Keratinocyte (primary cell): ENCODE measurements around the gene DRAP1. TPM values are rescaled to one million over a fixed set of nuclear protein-coding genes. Genes with fewer than 3 reads are reported as not detected.

Source experiments
- DNase-seq: peaks from one replicate; pipeline ENCODE4 v3.0.0-alpha.2; 2011; ENCODE audit warnings: low read depth, missing footprints, low spot score
- FAIRE-seq: peaks from 2 replicates; lab custom pipeline; 2011; peaks lifted over from hg19 to GRCh38; lab: Jason Lieb, UNC
- H2AFZ ChIP-seq: 2 replicates; pipeline ENCODE4 v1.6.0; 2012; ENCODE audit warnings: low read length, control low read depth, inconsistent platforms; ENCODE audit not compliant: control insufficient read depth
- H3K27ac ChIP-seq: 2 replicates; pipeline ENCODE4 v1.5.1; 2011; ENCODE audit warnings: low read length; ENCODE audit not compliant: control insufficient read depth, insufficient read depth
- H3K27me3 ChIP-seq: 3 replicates; pipeline ENCODE4 v1.6.0; 2011; ENCODE audit warnings: low read length; ENCODE audit not compliant: control insufficient read depth, insufficient read depth; ENCODE audit errors: extremely low read depth
- H3K36me3 ChIP-seq, 2 experiments: 2 replicates in 1 of 2; 3 replicates in 1 of 2; pipeline ENCODE4 v1.5.1; 2011; ENCODE audit warnings: low read length in 2 of 2, mild to moderate bottlenecking in 1 of 2; ENCODE audit not compliant: control insufficient read depth in 2 of 2, insufficient read depth in 2 of 2; ENCODE audit errors: extremely low read depth in 1 of 2
- H3K4me1 ChIP-seq: 3 replicates; pipeline ENCODE4 v1.5.1; 2011; ENCODE audit warnings: low read length; ENCODE audit not compliant: control insufficient read depth, insufficient read depth; ENCODE audit errors: extremely low read depth
- H3K4me2 ChIP-seq: 3 replicates; pipeline ENCODE4 v1.6.0; 2011; ENCODE audit warnings: low read depth, low read length; ENCODE audit not compliant: control insufficient read depth, insufficient read depth; ENCODE audit errors: extremely low read depth
- H3K4me3 ChIP-seq, 3 experiments: fragments of 200-600 bp in 1 of 3; sonication (generic) in 1 of 3; 2 replicates in 2 of 3; 3 replicates in 1 of 3; pipeline ENCODE4 v1.5.1; 2011 to 2016; ENCODE audit warnings: low read length in 3 of 3, mild to moderate bottlenecking in 3 of 3, control low read depth in 2 of 3, inconsistent platforms in 1 of 3, low read depth in 1 of 3, mixed read lengths in 1 of 3, mixed run types in 1 of 3, moderate library complexity in 1 of 3; ENCODE audit not compliant: control insufficient read depth in 2 of 3, insufficient read depth in 2 of 3; ENCODE audit errors: extremely low read depth in 1 of 3
- H3K79me2 ChIP-seq: 2 replicates; pipeline ENCODE4 v1.6.0; 2012; ENCODE audit warnings: low read length; ENCODE audit not compliant: control insufficient read depth, insufficient read depth
- H3K9ac ChIP-seq: 3 replicates; pipeline ENCODE4 v1.6.0; 2011; ENCODE audit warnings: low read length; ENCODE audit not compliant: control insufficient read depth, insufficient read depth; ENCODE audit errors: extremely low read depth
- H3K9me1 ChIP-seq: 3 replicates; pipeline ENCODE4 v1.6.0; 2011; ENCODE audit warnings: low read length; ENCODE audit not compliant: control insufficient read depth, insufficient read depth; ENCODE audit errors: extremely low read depth
- H3K9me3 ChIP-seq: 2 replicates; pipeline ENCODE4 v1.5.1; 2012; ENCODE audit warnings: low read depth, low read length; ENCODE audit not compliant: control insufficient read depth
- H4K20me1 ChIP-seq: 3 replicates; pipeline ENCODE4 v1.6.0; 2011; ENCODE audit warnings: low read length; ENCODE audit not compliant: control insufficient read depth, insufficient read depth; ENCODE audit errors: extremely low read depth
- EZH2 ChIP-seq: IDR thresholded peaks from one replicate; pipeline ENCODE4 v1.6.1; 2012; ENCODE audit warnings: inconsistent platforms, mild to moderate bottlenecking, low read length, moderate library complexity
- dilution Hi-C: fragments of 300-500 bp; cut with MboI; formaldehyde crosslinking; loops from one replicate; pipeline ENCODE4 v1.7.0; 2020; ENCODE audit warnings: low sequenced_read_pairs; ENCODE audit not compliant: extremely low pct_ligation_motif_present
- polyA plus RNA-seq, 5 experiments: library from polyadenylated mRNA; depleted of rRNA in 3 of 5; stranded (reverse) in 3 of 5; stranded (forward) in 1 of 5; unstranded in 1 of 5; fragments of >200 nt; gene quantifications; 1 replicate in 1 of 5; 2 replicates in 3 of 5; 3 replicates in 1 of 5; pipeline versions ENCODE4 v1.2.1 to v1.2.3, GENCODE V29; 2011 to 2012; ENCODE audit warnings: missing spikeins in 2 of 5, low read depth in 1 of 5, low replicate concordance in 1 of 5
- TF ChIP-seq, protein P1 (sequence below), 3 experiments: IDR thresholded peaks in 1 of 3; conservative IDR thresholded peaks in 1 of 3; optimal IDR thresholded peaks in 1 of 3; 2 replicates in 2 of 3; 3 replicates in 1 of 3; pipeline versions ENCODE3 to v1.5.1; 2011; ENCODE audit warnings: low read length in 3 of 3, mild to moderate bottlenecking in 3 of 3, moderate library complexity in 2 of 3, control low read depth in 1 of 3, inconsistent platforms in 1 of 3; ENCODE audit not compliant: insufficient read depth in 2 of 3; ENCODE audit errors: extremely low read depth in 1 of 3

DRAP1 gene
- polyA plus RNA-seq, 1 donor (not counting 4 experiments of a cell fraction or from before 2014, with no cell fraction given): 135 TPM

DNA sequence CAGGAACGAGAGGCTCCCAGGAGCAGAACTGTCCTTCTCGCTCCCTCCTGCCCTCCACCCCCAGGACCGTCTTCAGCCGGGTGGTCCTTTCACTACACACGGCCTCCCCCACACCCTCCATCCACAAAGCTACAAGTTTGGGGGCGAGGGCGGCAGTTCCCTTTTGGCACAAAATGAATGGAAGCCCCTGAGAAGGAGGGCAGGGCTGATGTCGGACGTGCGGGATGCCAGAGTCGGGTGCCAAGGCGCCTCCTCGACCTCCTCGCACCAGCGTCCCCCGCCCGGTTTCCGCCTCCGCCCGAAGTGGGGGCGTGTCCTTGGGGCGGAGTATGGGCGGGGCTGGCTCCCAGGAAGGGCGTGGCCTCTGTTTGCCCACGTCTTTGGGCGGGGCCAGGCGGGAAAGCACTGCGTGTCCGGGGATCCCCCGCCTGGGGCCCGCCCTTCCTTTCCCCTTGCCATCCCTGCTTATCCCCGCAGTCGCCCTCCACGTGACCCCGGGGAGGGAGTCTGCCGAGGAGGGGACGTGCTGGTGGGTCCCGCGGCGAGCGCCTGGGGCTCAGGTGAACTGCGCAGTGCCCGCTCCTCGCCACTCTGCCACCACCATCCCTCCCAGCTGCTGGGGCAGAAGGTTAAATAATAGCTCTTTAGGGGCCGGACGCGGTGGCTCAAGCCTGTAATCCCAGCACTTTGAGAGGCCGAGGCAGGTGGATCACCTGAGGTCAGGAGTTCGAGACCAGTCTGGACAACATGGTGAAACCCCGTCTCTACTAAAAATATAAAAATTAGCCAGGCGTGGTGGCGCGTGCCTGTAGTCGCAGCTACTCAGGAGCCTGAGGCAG lies 45.7 kb upstream of the DRAP1 start:
- Histone ChIP-seq H2AFZ (peak overlapping the region; percentile 84), H3K4me1 (no peaks in the 10 kb centered on the region), H3K4me2 (peak overlapping the region; percentile 89), H3K9ac (peak overlapping the region; percentile 72), H4K20me1 (no peaks in the 10 kb centered on the region), H3K9me1 (no peaks in the 10 kb centered on the region), H3K27me3 (no peaks in the 10 kb centered on the region), H3K9me3 (no peaks in the 10 kb centered on the region), H3K4me3 (peak overlapping the region; percentile 46 to 66 (median 66)), H3K36me3 (no peaks in the 10 kb centered on the region), H3K79me2 (no peaks in the 10 kb centered on the region), H3K27ac (peak overlapping the region; percentile 36)
- dilution Hi-C loops: no loop called here
- TF ChIP-seq, protein P1, sequence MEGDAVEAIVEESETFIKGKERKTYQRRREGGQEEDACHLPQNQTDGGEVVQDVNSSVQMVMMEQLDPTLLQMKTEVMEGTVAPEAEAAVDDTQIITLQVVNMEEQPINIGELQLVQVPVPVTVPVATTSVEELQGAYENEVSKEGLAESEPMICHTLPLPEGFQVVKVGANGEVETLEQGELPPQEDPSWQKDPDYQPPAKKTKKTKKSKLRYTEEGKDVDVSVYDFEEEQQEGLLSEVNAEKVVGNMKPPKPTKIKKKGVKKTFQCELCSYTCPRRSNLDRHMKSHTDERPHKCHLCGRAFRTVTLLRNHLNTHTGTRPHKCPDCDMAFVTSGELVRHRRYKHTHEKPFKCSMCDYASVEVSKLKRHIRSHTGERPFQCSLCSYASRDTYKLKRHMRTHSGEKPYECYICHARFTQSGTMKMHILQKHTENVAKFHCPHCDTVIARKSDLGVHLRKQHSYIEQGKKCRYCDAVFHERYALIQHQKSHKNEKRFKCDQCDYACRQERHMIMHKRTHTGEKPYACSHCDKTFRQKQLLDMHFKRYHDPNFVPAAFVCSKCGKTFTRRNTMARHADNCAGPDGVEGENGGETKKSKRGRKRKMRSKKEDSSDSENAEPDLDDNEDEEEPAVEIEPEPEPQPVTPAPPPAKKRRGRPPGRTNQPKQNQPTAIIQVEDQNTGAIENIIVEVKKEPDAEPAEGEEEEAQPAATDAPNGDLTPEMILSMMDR (optimal IDR thresholded peaks at IDR 0.05 in 1 of 3, IDR thresholded peaks at IDR 0.05 in 1 of 3, conservative IDR thresholded peaks at IDR 0.05 in 1 of 3; ENCODE audit: extremely low read depth in 1 of 3, insufficient read depth in 2 of 3, low read length in 3 of 3): no peak
- TF ChIP-seq EZH2: no peak
- DNase-seq (no peak), FAIRE-seq (no peak)

- no peaks in the 10 kb centered on the region for H3K27me3 ChIP-seq
- no peaks in the 10 kb centered on the region for H4K20me1 ChIP-seq
- H2AFZ ChIP-seq: no peak within 1 kb of the TSS
- dilution Hi-C loops: no loop called here
- peaks cover 14 to 25% of the 10 kb centered on the region in 2 experiments for H3K36me3 ChIP-seq
- H3K4me1 ChIP-seq: no peaks in the 10 kb centered on the region
- H3K9ac ChIP-seq: no peak within 1 kb of the TSS
- H3K9me1 ChIP-seq: no peaks in the 10 kb centered on the region
- FAIRE-seq (no peak), DNase-seq (no peak)
- TF ChIP-seq, protein P1 (optimal IDR thresholded peaks at IDR 0.05 in 1 of 3, IDR thresholded peaks at IDR 0.05 in 1 of 3, conservative IDR thresholded peaks at IDR 0.05 in 1 of 3; ENCODE audit: extremely low read depth in 1 of 3, insufficient read depth in 2 of 3, low read length in 3 of 3): no peak
- TF ChIP-seq EZH2: no peak
- no peak within 1 kb of the TSS for H3K4me3 ChIP-seq
- H3K9me3 ChIP-seq: no peaks in the 10 kb centered on the region
- H3K79me2 ChIP-seq: no peaks in the 10 kb centered on the region
- no peak within 1 kb of the TSS for H3K4me2 ChIP-seq
- H3K27ac ChIP-seq: no peak within 1 kb of the TSS
Observed at GRCh38 chr11:65879617-65880016, 39.6 kb upstream of the DRAP1 start, which contains the start of gene CTSW. Gene CTSW, plus strand, starts transcription at chr11:65879837. Its CDS starts 18 bp downstream, at chr11:65879855.
